ENCODE measurements around the gene RYK.

The RYK gene

GRCh38 chr3:134214239-134214638 lies 36.4 kb downstream of the RYK start:
- H3K4me1 ChIP-seq (ENCODE audit: control insufficient read depth, insufficient read depth, low read length) = no peaks in the 10 kb centered on the region
- H3K36me3 ChIP-seq (ENCODE audit: control insufficient read depth in 2 of 2, insufficient read depth in 1 of 2, low read length in 2 of 2) = peaks cover 0 to 28% of the 10 kb centered on the region in 2 experiments; a peak in 1 of 3 replicates
- no peaks in the 10 kb centered on the region for H3K9me3 ChIP-seq (ENCODE audit: control insufficient read depth, insufficient read depth, low read depth, low read length)
- CTCF ChIA-PET = interaction anchor here (0.6 to 3.4 kb wide), 4 partner anchors 15 to 283 kb away, joined by 3 to 43 read pairs (median 8); no protein-coding TSS in a partner anchor
- H3K4me3 ChIP-seq (ENCODE audit: low read depth, low read length) = no peak overlapping the region
- POLR2A ChIA-PET = no interaction called here
- no peak overlapping the region for H3K27ac ChIP-seq (ENCODE audit: extremely low read depth, low read depth, low read length)
- TF ChIP-seq PRDM4 (tag by site-specific recombination; IDR thresholded peaks at IDR 0.05) (no peak), KLF10 (tag by site-specific recombination; IDR thresholded peaks at IDR 0.05) (no peak), ZNF510 (tag by site-specific recombination; IDR thresholded peaks at IDR 0.05; ENCODE audit: insufficient replicate concordance) (no peak), BCL6B (tag by site-specific recombination; IDR thresholded peaks at IDR 0.05) (no peak), ZNF169 (tag by site-specific recombination; IDR thresholded peaks at IDR 0.05) (no peak), ZNF280D (tag by site-specific recombination; IDR thresholded peaks at IDR 0.05) (no peak), ZNF248 (tag by site-specific recombination; IDR thresholded peaks at IDR 0.05) (no peak), SCRT1 (tag by site-specific recombination; IDR thresholded peaks at IDR 0.05; ENCODE audit: borderline replicate concordance) (no peak), SP7 (tag by site-specific recombination; IDR thresholded peaks at IDR 0.05) (no peak), ZNF302 (tag by site-specific recombination; IDR thresholded peaks at IDR 0.05; ENCODE audit: low read depth) (no peak), GLI4 (tag by site-specific recombination; IDR thresholded peaks at IDR 0.05) (no peak), ZNF174 (tag by site-specific recombination; IDR thresholded peaks at IDR 0.05) (no peak), ZNF311 (tag by site-specific recombination; IDR thresholded peaks at IDR 0.05; ENCODE audit: borderline replicate concordance) (no peak), ZNF16 (tag by site-specific recombination; IDR thresholded peaks at IDR 0.05; ENCODE audit: low read depth) (no peak), TSHZ1 (tag by site-specific recombination; IDR thresholded peaks at IDR 0.05; ENCODE audit: borderline replicate concordance) (no peak)

Measured in HEK293 (cell line).